ENCODE data around the gene ANKH.
A peak's percentile ranks its signal among the peaks of the same experiment; 100 is the strongest.

The ANKH gene

DNA sequence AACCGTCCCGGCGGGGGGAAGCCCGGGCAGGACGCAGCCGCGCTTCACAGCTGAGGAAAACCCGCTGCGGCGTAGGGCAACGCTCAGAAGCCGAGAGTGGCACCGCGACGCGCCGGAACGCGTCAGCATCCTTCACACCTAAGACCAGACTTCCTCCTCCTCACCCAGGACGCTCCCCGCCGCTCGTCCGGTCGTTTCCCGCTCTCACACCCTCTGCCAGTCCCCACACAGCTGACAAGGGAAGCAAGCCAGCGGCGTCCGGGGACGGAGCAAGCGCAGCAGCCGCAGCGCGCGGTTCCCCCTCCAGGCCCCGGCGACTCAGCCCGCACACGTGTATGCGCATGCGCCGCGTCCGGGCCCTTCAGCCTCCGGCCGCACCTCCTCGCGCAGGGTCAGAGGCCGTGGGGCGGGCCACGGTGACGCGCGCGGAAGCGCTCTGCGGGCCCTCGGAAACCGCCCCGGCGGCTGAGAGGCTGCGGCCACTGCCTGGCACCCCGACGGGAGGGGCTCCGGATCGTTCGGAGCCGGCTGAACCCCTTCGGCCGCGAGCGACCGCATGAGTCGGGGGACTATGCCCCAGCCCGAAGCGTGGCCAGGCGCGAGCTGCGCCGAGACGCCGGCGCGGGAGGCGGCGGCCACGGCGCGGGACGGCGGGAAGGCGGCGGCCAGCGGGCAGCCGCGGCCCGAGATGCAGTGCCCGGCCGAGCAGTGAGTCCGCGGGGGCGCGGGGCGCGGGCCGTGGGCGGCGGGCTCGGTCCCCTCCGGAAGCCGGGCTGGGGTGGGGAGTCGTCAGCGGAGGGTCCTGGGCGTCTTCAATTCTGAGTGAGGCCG lies 207.1 kb downstream of the ANKH start, which contains the start of gene OTULIN:
OTULIN (plus strand) TSS at position 449 of the 831 bp plus-strand sequence; CDS start at position 557, 108 bp downstream.
- peak; percentile 88 for DNase-seq (ENCODE audit: low read depth)

DNA sequence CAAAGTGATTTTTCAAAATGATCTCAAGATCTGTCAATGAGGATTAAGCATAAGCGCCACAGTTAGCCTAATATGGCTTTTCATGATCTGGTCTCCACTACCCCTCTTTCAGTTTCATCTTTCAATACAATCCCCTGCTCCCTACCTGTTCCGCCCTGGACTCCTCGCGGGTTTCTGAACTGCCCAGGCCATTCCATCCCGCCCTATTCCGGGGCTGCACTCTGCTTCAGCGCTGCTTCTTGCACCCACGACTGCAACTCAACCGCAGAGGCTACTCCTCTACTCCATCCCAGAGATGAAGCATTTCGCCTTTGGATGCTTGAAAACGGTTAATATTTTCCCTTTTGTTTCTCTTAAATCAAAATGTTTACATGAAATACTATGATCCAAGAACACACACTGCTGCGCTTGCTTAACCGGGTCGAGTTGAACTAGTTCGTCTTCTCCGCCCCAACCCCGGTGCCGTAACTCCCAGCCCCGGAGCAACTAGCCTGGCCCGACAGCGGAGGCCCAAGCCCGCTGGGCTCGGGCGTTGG lies 207.8 kb downstream of the ANKH start:
- DNase-seq (ENCODE audit: low read depth): no peak

DNA sequence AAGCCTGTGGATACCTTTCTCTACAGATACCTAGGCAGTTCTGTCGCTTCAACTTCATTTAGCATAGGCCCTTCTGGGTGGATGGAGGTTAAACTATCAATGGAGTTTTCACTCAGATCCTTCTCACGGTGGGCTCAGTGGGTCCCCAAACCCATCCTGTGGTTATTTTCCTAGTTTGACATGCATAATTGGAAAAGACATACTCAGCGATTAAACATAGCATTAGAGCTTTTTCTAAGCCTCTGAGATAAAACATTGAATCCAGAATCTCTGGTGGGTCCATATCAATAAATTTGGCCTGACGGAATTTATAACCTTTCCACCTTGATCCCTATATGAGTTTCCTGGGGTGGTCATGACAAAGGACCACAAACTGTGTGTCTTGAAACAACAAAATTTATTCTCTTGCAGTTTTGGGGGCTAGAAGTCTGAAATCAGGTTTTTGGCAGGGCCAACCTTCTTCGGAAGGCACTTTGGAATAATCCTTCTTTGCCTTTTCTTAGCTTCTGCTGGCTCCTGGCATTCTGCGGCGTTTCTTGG lies 208.8 kb downstream of the ANKH start:
- DNase-seq (ENCODE audit: low read depth): no peak

DNA sequence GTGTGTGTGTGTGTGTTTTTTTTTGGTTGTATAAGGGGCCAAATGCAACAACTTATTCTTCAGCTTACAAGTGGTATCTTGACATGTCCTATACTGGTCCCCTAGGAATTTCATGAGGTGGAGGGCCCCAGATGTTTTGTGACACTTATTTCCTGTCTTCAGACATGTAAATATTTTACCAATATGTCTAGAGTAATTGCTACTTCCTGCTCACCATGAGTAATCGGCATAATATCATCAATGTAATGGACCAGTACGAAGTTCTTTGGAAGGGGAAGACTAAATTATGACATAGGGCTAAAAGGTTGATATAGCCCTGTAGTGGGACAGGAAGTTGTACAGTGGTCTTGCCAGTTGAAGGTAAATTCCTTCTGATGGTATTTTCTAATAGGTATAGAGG lies 210.7 kb downstream of the ANKH start:
- DNase-seq (ENCODE audit: low read depth): no peak

DNA sequence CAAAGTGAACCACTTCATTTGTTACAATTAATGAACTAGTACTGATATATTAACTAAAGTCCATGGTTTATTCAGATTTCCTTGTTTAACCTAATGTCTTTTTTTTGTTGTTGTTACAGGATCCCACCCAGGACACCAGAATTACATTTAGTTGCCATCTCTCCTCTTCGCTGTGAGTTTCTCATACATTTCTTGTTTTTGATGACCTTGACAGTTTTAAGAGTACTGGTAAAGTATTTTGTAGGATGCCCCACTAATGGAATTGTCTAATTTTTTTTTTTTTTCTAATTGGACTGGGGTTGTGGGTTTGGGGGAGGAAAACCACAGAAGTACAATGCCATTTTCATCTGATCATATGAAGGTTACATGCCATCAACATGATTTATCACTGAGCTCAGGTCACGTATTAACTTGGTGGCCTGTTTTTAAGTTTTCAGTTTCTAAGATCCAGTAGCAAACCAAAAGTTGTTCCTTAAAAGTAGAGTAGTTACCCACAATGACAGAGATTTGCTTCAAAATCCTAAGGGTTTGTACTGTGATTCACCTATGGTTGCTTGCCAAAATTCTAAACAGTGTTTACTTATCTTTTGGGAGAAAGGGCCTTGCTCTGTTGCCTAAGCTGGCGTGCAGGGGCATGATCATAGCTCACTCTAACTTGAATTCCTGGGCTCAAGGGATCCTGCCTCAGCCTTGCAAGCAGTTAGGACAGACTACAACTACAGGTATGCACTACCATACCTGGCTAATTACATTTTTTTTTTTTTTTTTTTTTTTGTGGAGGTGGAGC lies 211.6 kb downstream of the ANKH start:
- no peak for DNase-seq (ENCODE audit: low read depth)

DNA sequence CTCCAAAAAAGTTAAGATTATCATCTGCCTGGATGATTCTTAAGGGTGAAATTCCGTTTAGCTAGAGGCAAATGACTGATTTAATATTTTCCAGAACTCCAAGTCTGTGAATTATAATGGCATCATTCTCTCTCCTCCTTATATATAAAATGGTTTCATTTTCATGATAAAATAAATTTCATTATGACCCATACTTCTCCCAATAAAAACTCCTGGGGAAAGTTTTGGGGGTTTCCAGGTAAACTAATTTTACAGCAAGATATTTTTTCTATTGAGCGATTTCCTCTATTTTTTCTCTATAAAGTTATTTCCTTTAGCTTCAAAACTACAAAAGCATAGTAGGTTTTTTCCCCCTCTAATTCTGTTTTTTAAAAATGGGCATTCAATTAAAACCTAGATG lies 214.7 kb downstream of the ANKH start:
- DNase-seq (ENCODE audit: low read depth): no peak

DNA sequence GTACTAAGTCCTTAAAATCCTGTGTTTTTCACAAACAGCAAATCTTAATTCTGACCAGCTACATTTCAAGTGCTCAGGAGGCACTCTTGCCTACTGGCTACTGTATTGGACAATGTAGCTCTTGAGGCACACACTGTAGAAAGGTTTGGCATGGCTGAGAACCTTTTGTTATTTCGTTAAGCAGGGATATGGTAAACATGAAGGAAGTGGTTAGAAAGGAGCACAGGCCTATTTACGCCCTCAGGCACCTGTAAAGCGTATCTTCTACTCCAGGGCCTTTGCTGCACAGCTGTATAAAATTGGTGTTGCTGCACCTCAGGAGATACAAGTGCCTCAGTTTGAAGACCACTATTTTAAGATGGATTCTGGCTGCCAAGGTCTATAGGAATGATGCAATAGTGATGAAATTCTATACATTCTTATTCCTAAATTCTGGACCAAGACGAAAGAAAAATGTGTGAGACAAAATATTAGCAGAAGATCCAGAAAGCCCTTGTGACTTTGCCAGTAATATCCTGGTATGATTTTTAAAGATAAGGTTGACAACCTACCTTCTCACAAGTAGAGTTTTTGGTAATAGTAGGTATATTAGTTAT lies 216.3 kb downstream of the ANKH start:
- DNase-seq (ENCODE audit: low read depth): no peak

All from CMK (cell line).